ENCODE measurements around the gene TPSD1.
A peak's percentile ranks its signal among the peaks of the same experiment; 100 is the strongest.
"Not testable (repeated sequence)": the region's sequence is repeated elsewhere in the genome, so short reads cannot be mapped to it uniquely, and the experiment has no call there.

The TPSD1 gene

DNA sequence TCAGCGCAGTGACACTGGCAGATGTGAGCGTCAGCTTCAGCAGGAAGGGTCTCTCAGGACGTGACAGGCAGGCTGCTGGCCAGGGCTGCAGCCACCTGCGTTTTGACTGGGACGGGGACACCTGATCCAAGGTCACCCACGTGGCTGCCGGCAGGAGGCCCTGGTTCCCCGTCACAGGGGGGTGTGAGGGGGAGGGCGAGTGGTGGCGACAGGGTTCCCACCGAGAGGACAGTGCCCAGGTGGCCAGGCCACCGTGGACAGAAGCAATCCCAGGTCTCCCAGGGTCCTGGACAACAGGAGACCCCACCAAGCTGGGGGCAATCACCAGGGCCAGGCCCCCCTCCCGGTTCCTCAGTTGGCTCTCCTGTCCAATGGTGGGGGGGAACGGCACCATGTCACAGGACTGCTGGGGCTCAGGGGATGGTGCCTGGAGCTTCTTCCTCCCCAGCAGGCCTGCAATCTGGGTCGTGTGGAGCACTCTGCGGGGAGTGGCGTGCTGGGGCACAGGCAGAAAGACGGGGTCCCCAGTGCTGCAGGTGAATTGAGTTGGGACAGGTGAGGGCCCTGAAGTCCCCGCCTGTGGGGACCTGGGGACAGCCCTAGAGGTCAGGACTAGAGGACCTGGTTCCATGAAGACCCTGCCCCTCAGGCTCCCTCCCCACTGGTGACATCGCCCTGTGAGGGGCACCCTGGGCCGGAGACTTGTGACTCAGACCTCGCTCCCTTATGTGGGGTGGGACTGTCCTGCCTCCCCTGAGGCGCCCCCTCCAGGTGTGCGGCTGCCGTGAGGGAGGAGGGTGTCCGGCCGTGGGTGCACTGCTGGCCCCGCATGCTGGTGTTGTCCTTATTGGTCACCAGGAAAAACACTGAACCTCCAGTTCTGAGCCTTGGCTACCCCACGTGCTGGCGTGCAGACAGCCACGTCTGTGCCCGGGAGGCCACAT, 11.7 kb upstream of the TPSD1 start:
- DNase-seq, result not testable (repeated sequence)

- DNase-seq, result no peak
Measured at GRCh38 chr16:1244881-1245280, 11.0 kb upstream of the TPSD1 start.

GRCh38 chr16:1245452-1246020, 10.3 kb upstream of the TPSD1 start:
- DNase-seq, result no peak

DNA sequence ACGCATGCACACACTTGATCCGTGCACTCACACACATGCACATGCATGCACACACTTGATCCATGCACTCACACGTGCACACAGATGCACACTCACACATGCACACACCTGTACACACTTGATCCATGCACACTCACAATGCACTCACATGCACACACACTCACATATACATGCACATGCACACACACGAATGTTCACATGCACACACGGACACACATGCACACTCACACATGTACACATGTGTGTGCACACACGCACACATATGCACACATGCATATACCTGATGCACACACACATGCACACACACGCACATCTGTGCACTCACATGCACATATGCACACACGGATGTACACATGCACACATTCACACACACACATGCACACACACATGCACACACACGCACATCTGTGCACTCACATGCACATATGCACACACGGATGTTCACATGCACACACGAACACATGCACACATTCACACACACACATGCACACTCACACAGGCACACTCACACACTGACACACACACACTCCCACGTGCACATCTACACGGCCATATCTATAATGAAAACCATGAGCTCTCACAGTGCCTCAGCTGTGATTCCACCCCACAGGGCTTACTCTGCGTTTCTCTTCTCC, 7.8 kb upstream of the TPSD1 start:
- DNase-seq, result not testable (repeated sequence)

- not testable (repeated sequence) for DNase-seq
Measured at GRCh38 chr16:1249031-1249755, 6.7 kb upstream of the TPSD1 start.

GRCh38 chr16:1253701-1254364, 2.0 kb upstream of the TPSD1 start:
- DNase-seq, result not testable (repeated sequence)

GRCh38 chr16:1254821-1255220, 1.0 kb upstream of the TPSD1 start:
- not testable (repeated sequence) for DNase-seq

DNA sequence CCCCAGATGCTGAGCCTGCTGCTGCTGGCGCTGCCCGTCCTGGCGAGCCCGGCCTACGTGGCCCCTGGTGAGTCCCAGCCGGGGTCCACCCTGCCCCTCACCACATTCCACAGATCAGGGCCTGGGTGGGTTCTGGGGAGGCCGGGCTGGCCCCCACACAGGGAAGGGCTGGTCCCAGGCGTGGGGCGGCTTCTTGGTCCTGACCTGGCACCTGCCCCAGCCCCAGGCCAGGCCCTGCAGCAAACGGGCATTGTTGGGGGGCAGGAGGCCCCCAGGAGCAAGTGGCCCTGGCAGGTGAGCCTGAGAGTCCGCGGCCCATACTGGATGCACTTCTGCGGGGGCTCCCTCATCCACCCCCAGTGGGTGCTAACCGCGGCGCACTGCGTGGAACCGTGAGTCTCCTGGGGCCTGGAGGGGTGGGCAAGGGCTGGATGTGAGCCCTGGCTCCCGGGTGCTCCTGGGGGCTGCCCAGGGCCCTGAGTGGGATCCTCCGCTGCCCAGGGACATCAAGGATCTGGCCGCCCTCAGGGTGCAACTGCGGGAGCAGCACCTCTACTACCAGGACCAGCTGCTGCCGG, 516 bp downstream of the TPSD1 start:
- not testable (repeated sequence) for DNase-seq

GRCh38 chr16:1256874-1257322, 1.0 kb downstream of the TPSD1 start:
- DNase-seq, result no peak

DNA sequence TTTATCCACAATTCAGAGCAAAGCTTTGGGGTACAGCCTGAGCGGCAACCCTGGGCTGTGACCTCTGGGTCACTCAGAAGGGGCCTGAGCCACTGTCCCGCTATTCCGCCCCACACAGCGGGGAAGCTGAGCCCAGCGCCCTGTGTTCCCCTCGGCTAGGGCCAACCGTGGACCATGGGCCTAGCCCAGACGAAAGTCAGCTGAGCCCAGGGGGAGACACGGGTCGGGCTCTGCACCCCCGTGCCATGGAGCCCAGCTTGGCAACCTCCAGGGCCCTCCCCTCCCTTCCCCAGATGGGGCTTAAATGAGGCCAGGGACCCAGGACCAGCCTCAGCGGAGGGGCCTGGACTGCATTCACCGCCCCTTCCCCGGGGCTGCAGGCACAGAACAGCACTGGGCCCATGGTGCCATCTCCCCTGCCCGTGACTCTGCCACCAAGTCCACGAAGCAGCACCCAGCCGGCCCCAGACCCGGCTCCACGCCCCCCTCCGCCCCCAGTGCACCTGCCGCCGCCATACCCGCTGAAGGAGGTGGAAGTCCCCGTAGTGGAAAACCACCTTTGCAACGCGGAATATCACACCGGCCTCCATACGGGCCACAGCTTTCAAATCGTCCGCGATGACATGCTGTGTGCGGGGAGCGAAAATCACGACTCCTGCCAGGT, 1.8 kb downstream of the TPSD1 start:
- DNase-seq, result no peak

DNA sequence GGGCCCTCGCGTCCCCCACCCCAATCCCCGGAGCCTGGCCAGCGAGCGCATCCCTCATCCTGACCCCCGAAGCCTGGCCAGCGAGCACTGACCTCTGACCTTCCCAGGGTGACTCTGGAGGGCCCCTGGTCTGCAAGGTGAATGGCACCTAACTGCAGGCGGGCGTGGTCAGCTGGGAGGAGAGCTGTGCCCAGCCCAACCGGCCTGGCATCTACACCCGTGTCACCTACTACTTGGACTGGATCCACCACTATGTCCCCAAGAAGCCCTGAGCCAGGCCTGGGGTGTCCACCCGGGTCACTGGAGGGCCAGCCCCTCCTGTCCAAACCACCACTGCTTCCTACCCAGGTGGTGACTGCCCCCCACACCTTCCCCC, 2.3 kb downstream of the TPSD1 start:
- no peak for DNase-seq

DNA sequence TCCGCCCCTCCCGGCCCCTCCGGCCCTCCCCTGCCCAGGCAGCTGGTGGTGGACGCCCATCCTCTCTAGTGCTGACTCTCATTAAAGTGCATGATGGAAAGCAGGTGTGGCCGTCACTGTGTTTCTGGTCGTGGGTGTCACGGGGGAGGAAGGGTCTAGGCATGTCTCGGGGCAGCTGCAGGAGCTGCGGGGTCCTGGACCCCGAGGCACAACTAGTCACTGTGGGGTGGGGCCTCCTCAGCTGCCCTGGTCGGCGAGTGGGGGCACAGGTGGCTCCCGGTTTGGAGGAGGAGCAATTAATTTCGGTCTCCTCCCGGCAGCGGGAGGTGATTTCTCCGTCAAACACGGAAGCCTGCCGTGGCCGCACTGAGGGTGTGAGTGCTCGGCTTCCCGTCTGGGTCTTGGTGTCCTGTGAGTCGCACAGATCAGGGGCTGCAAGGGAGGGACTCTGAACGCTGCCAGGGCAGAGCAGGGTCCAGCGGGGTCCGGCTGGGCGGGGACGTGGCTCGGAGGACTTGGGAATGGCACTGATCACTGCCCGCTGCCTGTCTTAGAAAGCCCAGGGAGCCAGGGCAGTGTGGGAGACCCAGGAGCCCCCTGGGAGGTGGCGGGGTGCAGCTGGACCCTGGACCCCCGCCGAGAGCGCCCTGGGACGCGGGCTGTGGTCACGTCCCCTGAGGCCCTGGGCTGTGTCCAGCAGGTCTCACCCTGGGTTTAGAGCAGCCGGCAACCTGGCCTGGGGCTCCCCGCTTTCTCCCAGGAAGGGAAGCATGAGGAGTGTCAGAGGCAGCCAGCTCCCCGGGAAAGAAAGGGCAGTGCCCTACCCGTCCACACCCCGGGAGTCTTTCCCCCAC, 3.3 kb downstream of the TPSD1 start:
- DNase-seq, result peak; percentile 38

GRCh38 chr16:1259760-1260068, 3.8 kb downstream of the TPSD1 start:
- no peak for DNase-seq

DNA sequence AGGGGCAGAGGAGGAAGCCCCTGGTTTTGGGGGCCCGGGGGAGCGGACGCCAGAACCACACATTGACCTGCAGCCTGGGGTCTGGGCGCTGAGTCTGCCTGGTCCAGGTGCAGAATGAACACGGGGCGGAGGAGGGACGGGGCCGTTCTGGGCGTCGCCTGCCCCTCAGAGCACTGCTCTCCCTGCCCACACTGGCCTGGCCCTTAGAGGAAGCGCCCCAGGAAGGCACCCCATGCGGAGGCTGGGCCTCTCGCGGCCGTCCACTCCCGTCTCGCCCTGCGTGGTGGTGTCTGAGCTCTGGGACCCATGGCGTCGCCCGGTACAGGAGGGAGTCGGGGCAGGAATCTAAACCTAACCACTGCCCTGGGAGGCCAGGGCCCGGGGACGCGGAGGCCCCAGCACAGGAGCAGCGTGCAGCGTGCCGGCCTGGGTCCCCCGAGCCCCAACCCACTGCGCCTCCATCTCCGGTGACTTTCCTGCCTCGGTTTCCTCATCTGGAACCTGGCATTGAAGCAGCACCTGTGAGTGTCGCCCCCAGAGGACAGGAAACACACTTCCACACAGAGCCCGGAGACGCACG, 4.3 kb downstream of the TPSD1 start:
- DNase-seq, result no peak

DNA sequence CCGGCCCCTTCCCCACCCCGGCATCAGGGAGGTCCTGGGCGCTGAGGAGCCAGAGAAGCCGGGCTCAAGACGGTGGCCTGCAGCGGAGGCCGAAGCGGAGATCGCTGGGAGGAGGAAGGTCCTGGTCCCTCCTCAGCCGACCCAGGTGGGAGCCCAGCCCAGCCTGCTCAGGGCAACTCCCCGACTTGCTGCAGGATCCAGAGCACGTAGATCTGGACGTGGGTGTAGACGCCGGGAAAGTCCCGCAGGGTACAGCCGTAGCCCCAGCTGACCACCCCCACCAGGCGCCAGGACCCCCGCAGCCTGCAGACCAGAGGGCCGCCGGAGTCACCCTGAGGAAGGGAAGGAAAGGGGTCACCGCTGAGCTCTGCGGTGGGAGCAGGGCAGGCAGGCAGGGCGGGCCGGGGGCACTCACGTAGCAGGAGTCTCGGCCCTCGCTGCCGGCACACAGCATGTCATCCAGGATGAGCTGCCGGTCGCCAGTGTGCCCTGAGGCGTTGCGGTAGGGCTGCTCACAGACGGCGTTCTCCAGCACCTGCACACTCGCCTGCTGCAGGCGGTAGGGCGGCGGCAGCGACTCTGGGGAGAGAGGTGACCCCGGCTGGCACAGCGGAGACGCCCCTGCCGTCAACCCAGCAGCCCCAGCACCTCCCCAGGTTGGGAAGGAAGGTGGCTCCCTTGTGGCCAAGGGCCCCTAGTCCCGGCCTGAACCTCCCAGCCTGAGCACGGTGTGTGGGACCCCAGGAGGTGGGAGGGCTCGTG, 5.4 kb downstream of the TPSD1 start:
- DNase-seq, result peak; percentile 50

GRCh38 chr16:1262210-1262845, 6.5 kb downstream of the TPSD1 start:
- DNase-seq, result no peak

GRCh38 chr16:1262846-1263221, 7.0 kb downstream of the TPSD1 start:
- DNase-seq, result no peak

DNA sequence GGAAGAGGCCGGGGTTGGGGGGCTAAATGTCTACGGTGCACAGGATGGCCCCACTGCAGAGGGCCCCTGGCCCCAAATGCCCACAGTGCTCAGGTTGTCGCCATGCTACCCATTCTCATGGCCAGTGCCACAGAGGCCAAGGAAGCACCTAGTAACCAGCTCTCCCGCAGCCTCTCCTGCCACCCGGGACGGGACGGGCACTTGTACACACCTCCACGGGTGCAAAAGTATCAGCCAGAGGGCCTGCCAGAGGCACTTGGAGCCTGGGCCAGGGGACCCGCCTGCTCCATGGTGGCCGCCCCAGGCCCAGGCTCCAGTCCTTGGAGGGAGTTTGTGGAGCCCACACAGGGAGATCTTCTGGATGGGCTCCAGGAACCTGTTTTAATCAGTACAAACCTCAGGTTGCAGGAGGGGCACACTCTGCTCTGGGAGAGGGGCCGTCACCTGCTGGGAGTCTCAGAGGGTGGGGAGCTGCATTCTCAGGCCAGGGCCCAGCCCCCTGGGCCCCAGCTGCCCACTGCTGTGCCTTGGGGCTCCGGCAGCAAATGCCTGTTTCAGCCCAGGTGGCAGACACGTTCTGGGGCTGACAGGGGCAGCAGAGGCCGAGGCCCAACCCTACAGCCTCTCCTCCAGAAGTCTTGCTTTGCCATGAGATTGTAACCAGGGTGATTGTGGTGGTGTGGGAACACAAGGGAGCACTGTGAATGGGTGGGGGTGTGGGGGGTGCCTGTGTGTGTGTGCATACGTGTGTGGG, 7.9 kb downstream of the TPSD1 start:
- no peak for DNase-seq

Data from eye (tissue), 1 donor.